Measurements from ENCODE around the gene POR.

The POR gene

DNA sequence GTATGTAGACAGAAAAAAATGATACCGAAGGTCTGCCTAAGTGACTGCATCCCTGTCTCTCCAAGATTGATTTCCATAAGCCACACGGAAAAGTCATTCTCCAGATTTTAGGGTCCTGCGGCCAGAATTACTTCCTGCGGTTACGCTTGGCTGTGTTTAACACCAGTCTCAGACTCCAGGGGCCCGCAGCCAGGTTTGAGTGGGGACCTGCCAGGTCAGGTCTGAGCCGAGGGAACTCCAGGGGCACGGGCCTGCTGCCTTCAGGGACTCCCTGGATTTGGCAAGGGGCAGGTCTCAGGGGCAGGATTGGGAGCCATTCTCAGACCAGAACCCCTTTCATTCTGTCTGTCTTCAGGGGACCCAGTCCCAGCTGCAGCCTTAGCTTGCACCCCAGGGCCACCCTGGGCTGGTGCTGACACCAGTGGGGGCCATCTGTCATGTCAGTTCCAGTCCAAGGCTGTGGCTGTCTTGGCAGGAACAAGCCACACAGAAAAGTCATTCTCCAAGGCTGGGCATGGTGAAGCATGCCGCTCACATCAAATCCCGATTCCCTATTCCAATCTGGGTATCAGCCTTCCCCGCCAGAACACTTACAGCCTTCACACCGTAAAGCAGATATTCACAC is 40.5 kb downstream of the POR start:
- DNase-seq: no peak

GRCh38 chr7:75957021-75957736 is 42.2 kb downstream of the POR start:
- DNase-seq: no peak

- DNase-seq: no peak
Measured at GRCh38 chr7:75958802-75959543, 44.0 kb downstream of the POR start.

DNA sequence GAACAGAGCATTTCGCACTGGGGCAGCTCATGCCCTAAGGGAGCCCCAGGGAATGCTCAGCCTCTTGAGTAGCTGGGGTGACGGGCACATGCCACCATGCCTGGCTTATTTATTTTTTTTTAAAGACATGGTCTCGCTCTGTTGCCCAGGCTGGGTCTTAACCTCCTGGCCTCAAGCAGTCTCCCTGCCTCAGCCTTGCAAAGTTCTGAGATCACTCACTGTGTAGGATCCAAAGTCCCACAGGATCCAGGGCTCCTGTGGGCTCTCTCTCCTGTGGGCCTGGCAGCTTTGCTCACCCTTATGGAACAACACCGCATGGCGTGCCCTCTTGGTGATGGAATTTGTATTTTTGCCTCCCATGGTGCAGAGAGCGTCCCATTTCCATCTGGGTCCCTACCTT is 45.4 kb downstream of the POR start:
- DNase-seq: no peak

GRCh38 chr7:75961218-75961617 is 46.3 kb downstream of the POR start:
- DNase-seq: no peak

DNA sequence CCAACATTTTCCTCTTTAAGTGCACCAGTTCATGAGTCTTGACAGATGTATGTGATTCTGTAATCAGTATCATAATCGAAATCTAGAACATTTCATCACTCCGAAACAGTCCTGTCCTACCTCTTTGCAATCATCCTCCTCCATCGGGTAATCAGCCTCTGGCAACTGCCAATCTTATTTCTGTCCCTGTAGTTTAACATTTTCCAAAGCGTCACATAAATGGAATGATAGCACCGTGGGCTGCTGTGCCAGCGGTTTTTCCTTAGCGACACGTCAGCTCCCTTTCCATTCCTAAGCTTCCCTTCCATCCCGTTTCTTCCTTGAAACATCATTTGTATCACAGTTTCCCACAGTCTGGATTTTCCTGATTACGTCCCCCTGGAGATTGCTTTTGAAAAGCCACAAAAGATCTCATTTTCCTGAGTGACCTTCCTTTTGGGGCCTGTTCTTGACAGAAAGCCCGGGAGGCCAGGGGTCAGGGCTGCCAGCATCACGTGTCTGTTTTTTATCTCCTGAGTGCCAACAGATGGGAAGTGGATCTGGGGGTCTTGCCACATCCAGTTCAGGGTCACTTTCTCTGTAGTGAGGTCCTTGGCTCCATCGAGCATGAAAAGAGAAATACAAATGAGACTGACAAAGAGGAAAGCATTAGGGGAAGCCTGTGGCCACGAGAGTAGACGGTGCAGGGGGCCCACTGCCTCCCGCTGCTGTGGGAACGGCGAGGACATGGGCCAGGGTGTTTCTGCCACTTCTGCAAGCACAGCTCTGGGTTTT is 47.8 kb downstream of the POR start:
- DNase-seq: no peak

GRCh38 chr7:75963381-75963995 is 48.5 kb downstream of the POR start:
- no peak for DNase-seq

- DNase-seq: no peak
Measured at GRCh38 chr7:75965617-75966016, 50.7 kb downstream of the POR start.

GRCh38 chr7:75966190-75966961 is 51.4 kb downstream of the POR start:
- no peak for DNase-seq

- DNase-seq: no peak
Measured at GRCh38 chr7:75967055-75967454, 52.1 kb downstream of the POR start.

GRCh38 chr7:75967487-75967997 is 52.6 kb downstream of the POR start:
- DNase-seq: no peak

- no peak for DNase-seq
Measured at GRCh38 chr7:75968012-75968411, 53.1 kb downstream of the POR start.

DNA sequence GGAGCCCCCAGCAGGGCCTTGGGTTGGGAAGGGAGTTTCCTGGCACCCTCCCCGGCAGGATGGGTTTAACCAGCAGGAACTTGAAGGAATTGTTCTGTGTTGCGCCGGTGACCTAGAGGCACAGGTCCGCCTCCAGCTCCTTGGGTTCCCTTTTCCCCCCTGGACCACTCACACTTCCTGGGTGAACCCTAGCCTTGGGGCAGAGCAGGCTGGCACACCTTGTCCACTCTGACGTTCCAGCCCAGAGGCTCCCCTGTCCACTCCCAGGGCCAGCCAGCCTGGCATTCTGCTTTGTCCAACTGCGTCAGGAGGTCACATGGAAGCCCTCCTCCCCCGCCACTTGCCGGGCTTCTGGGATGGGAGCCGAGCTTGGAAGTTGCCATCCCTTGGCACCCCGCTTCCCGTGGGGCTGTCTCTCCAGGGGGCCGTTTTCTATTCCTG is 53.6 kb downstream of the POR start:
- DNase-seq: no peak

DNA sequence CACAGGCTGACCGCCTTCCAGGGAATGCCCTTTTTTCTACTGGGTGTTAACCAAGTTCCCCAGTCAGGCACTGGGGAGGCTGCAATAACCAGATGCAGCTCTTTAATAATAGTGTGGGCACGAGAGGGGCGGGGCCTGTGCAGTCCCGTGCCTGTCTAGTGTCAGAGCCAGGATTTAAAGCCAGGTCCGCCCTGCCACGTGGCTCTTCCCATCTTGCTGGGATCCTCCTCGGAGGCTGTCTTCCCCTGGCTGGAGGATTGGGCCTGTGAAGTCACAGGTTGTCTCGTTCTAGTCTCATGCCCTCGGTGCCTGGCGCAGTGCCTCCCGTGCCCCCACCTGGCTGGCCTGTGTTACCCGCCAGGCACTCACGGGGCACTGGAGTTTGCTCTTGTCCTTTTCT is 54.2 kb downstream of the POR start:
- no peak for DNase-seq

GRCh38 chr7:75969704-75970498 is 54.9 kb downstream of the POR start:
- DNase-seq: no peak

- no peak for DNase-seq
Measured at GRCh38 chr7:75971309-75971960, 56.5 kb downstream of the POR start.

- DNase-seq: no peak
Measured at GRCh38 chr7:75971961-75972763, 57.2 kb downstream of the POR start.

DNA sequence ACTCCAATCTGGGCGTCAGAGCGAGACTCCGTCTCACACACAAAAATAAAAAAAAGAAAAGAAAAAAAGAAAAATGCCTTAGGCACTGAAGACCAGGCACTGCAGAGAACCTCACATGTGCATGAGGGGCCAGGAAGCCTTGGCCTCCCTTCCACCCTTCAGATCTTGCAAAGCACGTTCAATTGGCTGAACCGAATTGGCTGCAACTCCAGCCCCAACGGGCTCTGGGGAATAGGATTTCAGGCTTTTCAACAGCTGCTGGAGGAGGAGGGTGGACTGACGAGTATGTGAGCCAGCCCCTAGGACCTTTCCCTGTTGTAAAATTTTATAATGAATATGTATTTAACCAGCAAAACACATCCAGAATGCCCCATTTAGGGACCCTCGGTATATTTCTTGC is 62.8 kb downstream of the POR start:
- no peak for DNase-seq

DNA sequence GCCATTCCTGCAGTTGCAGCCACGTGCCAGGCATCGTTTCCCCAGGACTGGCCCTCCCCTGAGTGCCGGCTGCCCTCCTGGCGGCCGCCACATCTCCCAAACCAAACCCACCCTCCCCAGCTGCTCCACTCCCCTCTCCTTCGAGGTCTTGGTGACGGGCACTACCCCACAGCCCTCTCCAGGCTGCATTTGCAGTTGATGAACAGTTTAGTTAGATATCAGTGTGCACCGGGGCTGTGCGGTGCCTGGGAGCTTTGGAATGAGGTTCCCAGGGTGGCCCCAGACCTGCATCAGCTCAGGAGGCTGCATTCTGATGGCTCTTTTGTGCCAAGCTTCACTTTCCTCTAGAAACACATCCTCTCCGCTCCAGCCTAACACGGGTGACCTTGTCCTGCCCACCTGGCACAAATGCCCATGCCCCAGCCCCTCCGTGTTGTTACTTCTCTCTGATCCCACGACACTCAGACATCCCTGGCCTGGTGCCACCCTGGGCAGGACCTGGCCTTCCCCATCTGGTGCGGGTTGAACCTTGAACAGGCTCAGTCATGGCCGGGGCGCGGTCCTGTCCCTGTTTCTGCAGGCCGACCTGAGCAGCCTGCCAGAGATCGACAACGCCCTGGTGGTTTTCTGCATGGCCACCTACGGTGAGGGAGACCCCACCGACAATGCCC is 64.9 kb downstream of the POR start:
- DNase-seq: no peak

All from activated CD4-positive, alpha-beta T cell treated with anti-CD3 and anti-CD28 coated beads, Interleukin-2, amount 50 U/mL, for 4 hours (primary cell).